GM12878 (cell line): ENCODE data around the gene DOCK1. TPM values are rescaled to one million over a fixed set of nuclear protein-coding genes. Genes with fewer than 3 reads are reported as not detected.

Experiments used
- polyA plus RNA-seq, 11 experiments: library from polyadenylated mRNA; depleted of rRNA in 4 of 11; unstranded in 6 of 11; stranded (reverse) in 5 of 11; fragments of >200 nt; fragmentation: Nextera tagmentation in 4 of 11; fragmentation: Illumina TruSeq in 1 of 11; extraction: Ambion mirVana in 4 of 11; extraction: Trizol in 1 of 11; gene quantifications; 1 replicate in 1 of 11; 2 replicates in 10 of 11; pipeline versions ENCODE4 v1.2.1 to v1.2.3, GENCODE V29; 2011 to 2016; ENCODE audit warnings: inconsistent platforms in 2 of 11, missing spikeins in 2 of 11, low read depth in 1 of 11
- total RNA-seq, 4 experiments: library from RNA; depleted of rRNA in 3 of 4; stranded (reverse); fragments of >200 nt in 3 of 4; fragmentation: Illumina TruSeq in 1 of 4; extraction: Trizol in 1 of 4; gene quantifications; 2 replicates each; pipeline versions ENCODE4 v1.2.1 to v1.2.3, GENCODE V29; 2013 to 2021

The DOCK1 gene
- total and polyA plus RNA-seq, 10 of the 15 experiments (the other 5 are each of a cell fraction or from before 2014, with no cell fraction given), result 0.05 to 0.18 TPM; not detected in 8

Other genes with a start within 250 kb of the DOCK1 start
- not detected in 2 replicates for gene C10orf90, start 234.7 kb upstream of the DOCK1 start, total RNA-seq (2014; rRNA removed)
- not detected in 2 replicates for gene C10orf90, start 234.7 kb upstream of the DOCK1 start, total RNA-seq (2014; rRNA removed; fragmentation: Illumina TruSeq; extraction: Trizol)
- not detected in 2 replicates for gene C10orf90, start 234.7 kb upstream of the DOCK1 start, total RNA-seq (2021)
- gene C10orf90, start 234.7 kb upstream of the DOCK1 start, polyA plus RNA-seq (2011; rRNA removed), result not detected in 2 replicates
- not detected in 2 replicates for gene C10orf90, start 234.7 kb upstream of the DOCK1 start, polyA plus RNA-seq (2014; fragmentation: Illumina TruSeq; extraction: Trizol)
- gene C10orf90, start 234.7 kb upstream of the DOCK1 start, polyA plus RNA-seq (2014; fragmentation: Nextera tagmentation; extraction: Ambion mirVana), result under 1 TPM in 1 of 2 experiments, not detected in 1; 0.04 TPM
- gene C10orf90, start 234.7 kb upstream of the DOCK1 start, polyA plus RNA-seq (2014; rRNA removed), result not detected in 2 replicates
- gene C10orf90, start 234.7 kb upstream of the DOCK1 start, polyA plus RNA-seq (2016; fragmentation: Nextera tagmentation; extraction: Ambion mirVana), result not detected